ENCODE data around the gene POTEM. TPM values are rescaled to one million over a fixed set of nuclear protein-coding genes. Genes with fewer than 3 reads are reported as not detected.
"Not testable (repeated sequence)": the region's sequence is repeated elsewhere in the genome, so short reads cannot be mapped to it uniquely, and the experiment has no call there.

The POTEM gene
- total and polyA plus RNA-seq, 2 experiments from 2014 or later, result not detected

DNA sequence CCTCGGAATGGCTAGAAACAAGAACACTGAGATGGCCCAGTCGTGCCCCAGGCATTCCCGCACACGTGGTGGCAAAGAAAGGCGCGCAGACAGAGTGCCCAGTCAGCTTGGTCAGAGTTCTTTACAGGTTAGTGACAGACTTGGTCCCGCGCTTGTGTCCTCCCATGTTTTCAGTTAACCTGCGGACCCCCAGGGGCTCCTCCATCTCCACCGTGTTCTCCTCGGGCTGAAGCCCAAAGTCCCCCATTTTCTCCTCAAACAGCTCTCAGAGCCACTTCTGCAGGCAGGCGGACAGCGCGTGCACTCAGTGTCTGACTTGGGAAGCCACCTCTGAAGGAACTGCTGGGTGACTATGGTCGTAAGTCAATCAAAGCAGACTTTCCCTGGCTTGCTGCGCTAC, 60.7 kb downstream of the POTEM start:
- not testable (repeated sequence) for H3K27ac ChIP-seq (ENCODE audit: low read depth); H3F3A ChIP-seq (replicated peaks; ENCODE audit: low read depth); H3K4me1 ChIP-seq (ENCODE audit: insufficient read depth); H4K20me1 ChIP-seq (replicated peaks; ENCODE audit: insufficient read depth); H3K4me3 Mint-ChIP-seq; H3K27me3 ChIP-seq (ENCODE audit: insufficient read depth); H3K36me3 ChIP-seq (ENCODE audit: insufficient read depth); H3K9me2 ChIP-seq (ENCODE audit: insufficient read depth); H3K4me3 ChIP-seq; ATAC-seq; H3K27me3 Mint-ChIP-seq (ENCODE audit: insufficient read depth, low read depth, poor library complexity); H2AFZ ChIP-seq; H3K79me2 ChIP-seq (replicated peaks; ENCODE audit: insufficient read depth); H3K4me1 Mint-ChIP-seq; H3K27ac Mint-ChIP-seq; DNase-seq (ENCODE audit: low spot score); H3K4me2 ChIP-seq; H3K36me3 Mint-ChIP-seq (ENCODE audit: low read depth)
- H3K9me3 Mint-ChIP-seq, result peaks cover 23% of the 10 kb centered on the region

DNA sequence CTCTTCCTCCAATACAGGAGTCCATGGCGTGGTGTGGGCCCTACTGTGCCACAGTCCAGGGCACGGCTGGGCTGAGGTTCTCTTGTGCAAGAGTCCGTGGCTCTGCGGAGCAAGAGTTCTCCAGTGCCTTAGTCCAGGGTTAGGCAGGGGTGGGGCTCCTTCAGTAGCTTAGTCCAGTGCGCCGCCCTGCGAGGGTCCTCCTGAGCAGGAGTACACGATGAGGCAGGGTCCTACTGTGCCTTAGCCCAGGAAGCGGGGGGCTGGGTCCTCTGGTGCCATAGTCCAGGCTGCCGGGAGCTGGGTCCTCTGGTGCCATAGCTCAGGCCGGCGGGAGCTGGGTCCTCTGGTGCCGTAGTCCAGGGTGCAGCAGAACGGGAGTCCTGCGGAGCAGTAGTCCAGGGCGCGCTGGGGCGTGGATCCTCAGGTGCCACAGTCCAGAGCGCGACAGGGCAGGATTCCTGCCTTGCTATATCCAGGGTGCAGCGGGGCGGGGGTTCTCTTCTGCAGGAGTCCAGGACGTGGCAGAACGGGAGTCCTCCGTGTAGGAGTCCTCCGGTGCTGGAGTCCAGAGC, 69.7 kb downstream of the POTEM start:
- H3K27me3 Mint-ChIP-seq (ENCODE audit: insufficient read depth, low read depth, poor library complexity); ATAC-seq; H3K9me2 ChIP-seq (ENCODE audit: insufficient read depth); H3K79me2 ChIP-seq (replicated peaks; ENCODE audit: insufficient read depth); H3K27ac Mint-ChIP-seq; H3K4me3 ChIP-seq; H3F3A ChIP-seq (replicated peaks; ENCODE audit: low read depth); H3K27me3 ChIP-seq (ENCODE audit: insufficient read depth); H3K36me3 Mint-ChIP-seq (ENCODE audit: low read depth); H2AFZ ChIP-seq; H3K9me3 Mint-ChIP-seq; H4K20me1 ChIP-seq (replicated peaks; ENCODE audit: insufficient read depth); H3K4me3 Mint-ChIP-seq; H3K4me1 ChIP-seq (ENCODE audit: insufficient read depth); H3K36me3 ChIP-seq (ENCODE audit: insufficient read depth); DNase-seq (ENCODE audit: low spot score); H3K27ac ChIP-seq (ENCODE audit: low read depth); H3K4me2 ChIP-seq; H3K4me1 Mint-ChIP-seq: not testable (repeated sequence)

DNA sequence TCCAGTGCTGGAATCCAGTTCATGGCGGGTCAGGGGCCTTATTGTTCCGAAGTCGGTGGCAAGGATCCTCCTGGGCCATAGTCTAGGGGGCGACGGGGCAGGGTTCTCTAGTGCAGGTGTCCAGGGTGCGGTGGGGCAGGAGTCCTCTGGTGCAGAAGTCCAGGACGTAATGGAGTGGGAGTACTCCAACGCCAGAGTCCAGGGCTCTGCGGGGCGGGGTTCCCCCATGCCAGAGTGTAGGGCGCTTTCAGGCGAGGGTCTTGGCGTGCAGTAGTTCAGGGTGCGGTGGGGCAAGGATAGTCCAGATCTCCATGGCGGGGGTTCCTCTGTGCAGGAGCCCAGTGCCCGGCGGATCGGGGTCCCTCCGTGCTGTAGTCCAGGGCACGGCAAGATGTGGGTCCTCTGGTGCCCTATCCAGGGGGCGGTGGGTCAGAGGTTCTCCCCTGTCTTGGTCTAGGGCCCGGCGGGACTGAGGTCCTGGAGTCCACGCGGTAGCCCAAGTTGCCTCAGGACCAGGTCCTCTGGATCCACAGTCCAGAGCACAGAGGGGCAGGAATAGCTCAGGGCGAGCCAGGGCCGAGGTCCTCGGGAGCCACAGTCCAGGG, 70.9 kb downstream of the POTEM start:
- H3K4me3 Mint-ChIP-seq; H3F3A ChIP-seq (replicated peaks; ENCODE audit: low read depth); H3K9me2 ChIP-seq (ENCODE audit: insufficient read depth); H3K27ac ChIP-seq (ENCODE audit: low read depth); H3K4me3 ChIP-seq; H3K36me3 ChIP-seq (ENCODE audit: insufficient read depth); H3K27me3 Mint-ChIP-seq (ENCODE audit: insufficient read depth, low read depth, poor library complexity); H4K20me1 ChIP-seq (replicated peaks; ENCODE audit: insufficient read depth); DNase-seq (ENCODE audit: low spot score); H3K27me3 ChIP-seq (ENCODE audit: insufficient read depth); H3K4me2 ChIP-seq; H3K79me2 ChIP-seq (replicated peaks; ENCODE audit: insufficient read depth); H3K4me1 Mint-ChIP-seq; H3K4me1 ChIP-seq (ENCODE audit: insufficient read depth); H2AFZ ChIP-seq; H3K9me3 Mint-ChIP-seq; ATAC-seq; H3K27ac Mint-ChIP-seq; H3K36me3 Mint-ChIP-seq (ENCODE audit: low read depth): not testable (repeated sequence)

DNA sequence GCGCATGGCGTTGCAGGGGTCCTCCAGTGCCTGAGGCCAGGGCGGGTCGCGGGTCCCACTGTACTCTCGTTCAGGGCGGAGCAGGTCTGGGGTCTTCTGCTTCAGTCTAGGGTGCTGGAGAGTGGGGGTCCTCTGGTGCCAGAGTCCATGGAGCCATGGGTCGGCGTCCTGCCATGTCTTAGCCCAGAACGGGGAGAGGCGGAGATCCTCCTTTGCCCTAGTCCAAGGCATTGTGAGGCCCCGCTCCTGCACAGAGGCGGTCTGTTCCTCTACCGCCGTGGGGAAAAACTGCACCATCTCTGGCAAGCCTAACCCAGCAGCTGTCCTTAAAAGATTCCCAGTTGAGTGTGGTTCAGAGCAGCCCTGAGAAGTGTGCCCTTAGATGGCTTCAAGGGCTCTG, 71.6 kb downstream of the POTEM start:
- H3K79me2 ChIP-seq (replicated peaks; ENCODE audit: insufficient read depth); H3K27me3 Mint-ChIP-seq (ENCODE audit: insufficient read depth, low read depth, poor library complexity); H3K4me3 ChIP-seq; H3K27ac ChIP-seq (ENCODE audit: low read depth); H3K4me1 Mint-ChIP-seq; H3K9me2 ChIP-seq (ENCODE audit: insufficient read depth); H3K27ac Mint-ChIP-seq; H3K4me1 ChIP-seq (ENCODE audit: insufficient read depth); H3K36me3 Mint-ChIP-seq (ENCODE audit: low read depth); H4K20me1 ChIP-seq (replicated peaks; ENCODE audit: insufficient read depth); H3K9me3 Mint-ChIP-seq; H2AFZ ChIP-seq; H3K4me3 Mint-ChIP-seq; DNase-seq (ENCODE audit: low spot score); H3F3A ChIP-seq (replicated peaks; ENCODE audit: low read depth); H3K4me2 ChIP-seq; H3K27me3 ChIP-seq (ENCODE audit: insufficient read depth); ATAC-seq; H3K36me3 ChIP-seq (ENCODE audit: insufficient read depth): not testable (repeated sequence)

DNA sequence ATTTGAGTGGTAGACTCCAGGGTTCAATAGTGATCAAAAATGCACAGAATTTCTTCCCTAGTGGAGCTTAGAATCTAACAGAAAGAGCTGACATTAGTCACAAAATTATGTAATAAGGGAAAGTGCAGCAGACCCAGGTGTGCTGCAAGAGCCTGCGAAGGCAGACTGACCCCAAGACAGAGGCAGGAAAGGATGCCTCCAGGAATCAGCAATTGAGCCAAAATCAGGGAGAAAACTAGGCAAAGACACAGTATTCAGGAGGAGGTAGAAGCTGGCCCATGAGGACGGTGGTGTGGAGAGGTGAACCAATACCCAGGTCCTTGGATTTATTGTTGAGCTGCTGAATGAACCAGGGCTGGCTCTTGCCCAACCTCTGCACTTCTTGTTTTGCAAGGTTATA, 76.2 kb downstream of the POTEM start:
- not testable (repeated sequence) for H3K36me3 ChIP-seq (ENCODE audit: insufficient read depth); DNase-seq (ENCODE audit: low spot score); H4K20me1 ChIP-seq (replicated peaks; ENCODE audit: insufficient read depth); H3K4me3 ChIP-seq; H3K27ac Mint-ChIP-seq; H3K79me2 ChIP-seq (replicated peaks; ENCODE audit: insufficient read depth); ATAC-seq; H3K4me3 Mint-ChIP-seq; H3K4me1 ChIP-seq (ENCODE audit: insufficient read depth); H3K27ac ChIP-seq (ENCODE audit: low read depth); H3F3A ChIP-seq (replicated peaks; ENCODE audit: low read depth); H3K27me3 Mint-ChIP-seq (ENCODE audit: insufficient read depth, low read depth, poor library complexity); H3K27me3 ChIP-seq (ENCODE audit: insufficient read depth); H2AFZ ChIP-seq; H3K36me3 Mint-ChIP-seq (ENCODE audit: low read depth); H3K4me2 ChIP-seq; H3K4me1 Mint-ChIP-seq; H3K9me3 Mint-ChIP-seq; H3K9me2 ChIP-seq (ENCODE audit: insufficient read depth)

Small RNA genes within 50 kb of the gene (small RNA-seq; reads per million reads assigned to genes)
- not detected for gene RNU6-1239P (ENCODE audit: low replicate concordance)

All from GM23338 (cell line).